Cardiac muscle cell (in vitro differentiated cells and primary cell): ENCODE measurements around the gene ARHGEF10L. TPM values are rescaled to one million over a fixed set of nuclear protein-coding genes. Genes with fewer than 3 reads are reported as not detected.

Experiments
- DNase-seq, 2 donors: peaks; one replicate each; pipeline versions ENCODE4 v3.0.0 to v3.0.0-alpha.2; 2010 to 2017; ENCODE audit warnings: low read depth in 1 of 2, low spot score in 1 of 2
- H3K27ac ChIP-seq: fragments of 200-600 bp; sonication (generic); 2 replicates; pipeline ENCODE4 v1.5.1; 2016
- H3K27me3 ChIP-seq: fragments of 200-600 bp; sonication (generic); 2 replicates; pipeline ENCODE4 v1.6.0; 2016; ENCODE audit warnings: control low read depth
- H3K36me3 ChIP-seq: fragments of 200-600 bp; sonication (generic); 2 replicates; pipeline ENCODE4 v1.5.1; 2016; ENCODE audit warnings: control low read depth
- H3K4me1 ChIP-seq: fragments of 200-600 bp; sonication (generic); 2 replicates; pipeline ENCODE4 v1.8.1; 2017; ENCODE audit warnings: low read depth, mild to moderate bottlenecking, mixed run types
- H3K4me3 ChIP-seq: fragments of 200-600 bp; sonication (generic); 2 replicates; pipeline ENCODE4 v1.5.1; 2016; ENCODE audit warnings: mild to moderate bottlenecking
- H3K9me3 ChIP-seq: fragments of 200-600 bp; sonication (generic); 2 replicates; pipeline ENCODE4 v1.5.1; 2017; ENCODE audit warnings: low read depth, mild to moderate bottlenecking, control low read depth
- CTCF ChIP-seq: IDR thresholded peaks from 2 replicates; pipeline ENCODE4 v1.5.1; 2012; ENCODE audit warnings: low read depth, mild to moderate bottlenecking, low read length
- polyA plus RNA-seq: library from polyadenylated mRNA; unstranded; fragments of >200 nt; fragmentation: Nextera tagmentation; extraction: Ambion mirVana; gene quantifications from 2 replicates; pipeline ENCODE4 v1.2.1, GENCODE V29; 2016
- total RNA-seq: library from RNA; depleted of rRNA; stranded (reverse); fragments of >200 nt; gene quantifications from 2 replicates; pipeline ENCODE4 v1.2.3, GENCODE V29; 2016

The ARHGEF10L gene
- total and polyA plus RNA-seq, 2 experiments from 2014 or later = 32.3 to 55.4 TPM

GRCh38 chr1:17566417-17566816 lies 26.9 kb downstream of the ARHGEF10L start:
- Histone ChIP-seq H3K27me3 (no peaks in the 10 kb centered on the region), H3K4me1 (peaks cover 20% of the 10 kb centered on the region), H3K27ac (no peak overlapping the region), H3K9me3 (no peaks in the 10 kb centered on the region), H3K4me3 (no peak overlapping the region), H3K36me3 (no peaks in the 10 kb centered on the region)
- TF ChIP-seq CTCF = no peak
- DNase-seq = no peak

DNA sequence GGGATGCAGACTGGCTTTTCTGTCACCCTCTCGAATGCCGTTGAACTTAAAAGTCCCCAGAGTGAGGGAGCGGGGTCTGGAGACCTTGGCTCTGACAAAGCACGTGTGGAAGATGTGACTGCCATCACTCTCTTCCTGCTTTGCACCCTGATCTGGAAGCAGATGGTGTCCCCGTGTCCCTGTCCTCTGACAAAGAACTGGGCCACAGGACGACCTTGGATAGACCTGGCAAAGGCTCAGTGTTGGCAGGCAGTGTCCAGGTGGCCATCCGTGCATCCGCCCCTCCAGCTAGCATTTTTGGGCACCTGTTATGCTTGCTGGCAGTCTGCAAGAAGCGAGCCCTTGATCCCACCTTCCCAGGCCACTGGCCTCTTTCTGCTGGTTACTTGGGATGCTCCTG lies 27.4 kb downstream of the ARHGEF10L start:
- H3K4me3 ChIP-seq = no peak overlapping the region
- H3K4me1 ChIP-seq = peaks cover 17% of the 10 kb centered on the region
- no peaks in the 10 kb centered on the region for H3K36me3 ChIP-seq
- no peak for TF ChIP-seq CTCF
- H3K27me3 ChIP-seq = no peaks in the 10 kb centered on the region
- no peak overlapping the region for H3K27ac ChIP-seq
- no peaks in the 10 kb centered on the region for H3K9me3 ChIP-seq
- no peak for DNase-seq

- H3K4me1 ChIP-seq = peaks cover 18% of the 10 kb centered on the region
- TF ChIP-seq CTCF = no peak
Observed at GRCh38 chr1:17567582-17567981, 28.1 kb downstream of the ARHGEF10L start.

GRCh38 chr1:17568014-17568900 lies 28.8 kb downstream of the ARHGEF10L start:
- H3K27me3 ChIP-seq = no peaks in the 10 kb centered on the region
- no peaks in the 10 kb centered on the region for H3K9me3 ChIP-seq
- DNase-seq = no peak
- no peak for TF ChIP-seq CTCF
- H3K4me1 ChIP-seq = peaks cover 25% of the 10 kb centered on the region
- H3K36me3 ChIP-seq = no peaks in the 10 kb centered on the region
- peak overlapping the region; percentile 96 for H3K27ac ChIP-seq
- no peak overlapping the region for H3K4me3 ChIP-seq

More at GRCh38 chr1:17567582-17567981, 28.1 kb downstream of the ARHGEF10L start:
- Histone ChIP-seq H3K4me3 (no peak overlapping the region), H3K27ac (no peak overlapping the region), H3K9me3 (no peaks in the 10 kb centered on the region), H3K27me3 (no peaks in the 10 kb centered on the region), H3K36me3 (no peaks in the 10 kb centered on the region)
- peak in 1 of 2 donors; percentile 69 for DNase-seq

GRCh38 chr1:17569200-17570139 lies 30.0 kb downstream of the ARHGEF10L start:
- DNase-seq = peak; percentile 19 to 94
- Histone ChIP-seq H3K4me3 (no peak overlapping the region), H3K4me1 (peaks cover 36% of the 10 kb centered on the region), H3K9me3 (no peaks in the 10 kb centered on the region), H3K27ac (peak overlapping the region; percentile 96), H3K36me3 (no peaks in the 10 kb centered on the region), H3K27me3 (no peaks in the 10 kb centered on the region)
- no peak for TF ChIP-seq CTCF
